DND-41 (cell line): ENCODE data around the gene LHX6.

Source experiments
- ATAC-seq: fragments of 200-7000 bp; cut with Tn5 transposase; 3 replicates; pipeline ENCODE4 v1.9.1; 2021; ENCODE audit warnings: low read depth; ENCODE audit not compliant: insufficient read depth
- DNase-seq: peaks from one replicate; pipeline ENCODE4 v3.0.0-alpha.2; 2020
- H2AFZ ChIP-seq: 2 replicates; pipeline ENCODE4 v1.6.0; 2012; ENCODE audit warnings: low read depth, low read length
- H3K27ac ChIP-seq: 2 replicates; pipeline ENCODE4 v1.5.1; 2012; ENCODE audit warnings: low read length, inconsistent platforms
- H3K27me3 ChIP-seq: fragments of 200-600 bp; sonication (generic); 2 replicates; pipeline ENCODE4 v1.6.0; 2012; ENCODE audit warnings: low read length, mild to moderate bottlenecking, inconsistent platforms; ENCODE audit not compliant: insufficient read depth, poor library complexity
- H3K36me3 ChIP-seq: 2 replicates; pipeline ENCODE4 v1.5.1; 2012; ENCODE audit warnings: low read length, inconsistent platforms; ENCODE audit not compliant: insufficient read depth
- H3K4me1 ChIP-seq: 2 replicates; pipeline ENCODE4 v1.5.1; 2012; ENCODE audit warnings: mild to moderate bottlenecking, low read length; ENCODE audit not compliant: insufficient read depth
- H3K4me2 ChIP-seq: 2 replicates; pipeline ENCODE4 v1.6.0; 2012; ENCODE audit warnings: mild to moderate bottlenecking, moderate library complexity, low read length, inconsistent platforms; ENCODE audit not compliant: insufficient read depth
- H3K4me3 ChIP-seq, 2 experiments: fragments of 200-600 bp in 1 of 2; shearing (Covaris generic) in 1 of 2; 2 replicates each; pipeline ENCODE4 v1.5.1; 2012 to 2016; ENCODE audit warnings: inconsistent platforms in 2 of 2, low read length in 2 of 2, mild to moderate bottlenecking in 2 of 2, low read depth in 1 of 2, moderate library complexity in 1 of 2
- H3K79me2 ChIP-seq: 2 replicates; pipeline ENCODE4 v1.6.0; 2012; ENCODE audit warnings: low read length, inconsistent platforms; ENCODE audit not compliant: insufficient read depth
- H3K9ac ChIP-seq: 2 replicates; pipeline ENCODE4 v1.6.0; 2012; ENCODE audit warnings: low read depth, mild to moderate bottlenecking, inconsistent platforms, low read length, moderate library complexity
- H3K9me3 ChIP-seq: 2 replicates; pipeline ENCODE4 v1.5.1; 2012; ENCODE audit warnings: low read length, moderate library complexity, mild to moderate bottlenecking, inconsistent platforms; ENCODE audit not compliant: insufficient read depth, severe bottlenecking
- H4K20me1 ChIP-seq: 2 replicates; pipeline ENCODE4 v1.6.0; 2012; ENCODE audit warnings: low read length; ENCODE audit not compliant: insufficient read depth
- CTCF ChIP-seq: IDR thresholded peaks from 2 replicates; pipeline ENCODE4 v1.5.1; 2012; ENCODE audit warnings: borderline replicate concordance, low read length, moderate library complexity, mild to moderate bottlenecking; ENCODE audit not compliant: poor library complexity, severe bottlenecking; ENCODE audit errors: extremely low read depth
- EZH2 ChIP-seq: IDR thresholded peaks from 3 replicates; pipeline ENCODE4 v1.6.1; 2012; ENCODE audit warnings: borderline replicate concordance, low read depth, mild to moderate bottlenecking, moderate library complexity, low read length, inconsistent platforms; ENCODE audit not compliant: severe bottlenecking

The LHX6 gene

DNA sequence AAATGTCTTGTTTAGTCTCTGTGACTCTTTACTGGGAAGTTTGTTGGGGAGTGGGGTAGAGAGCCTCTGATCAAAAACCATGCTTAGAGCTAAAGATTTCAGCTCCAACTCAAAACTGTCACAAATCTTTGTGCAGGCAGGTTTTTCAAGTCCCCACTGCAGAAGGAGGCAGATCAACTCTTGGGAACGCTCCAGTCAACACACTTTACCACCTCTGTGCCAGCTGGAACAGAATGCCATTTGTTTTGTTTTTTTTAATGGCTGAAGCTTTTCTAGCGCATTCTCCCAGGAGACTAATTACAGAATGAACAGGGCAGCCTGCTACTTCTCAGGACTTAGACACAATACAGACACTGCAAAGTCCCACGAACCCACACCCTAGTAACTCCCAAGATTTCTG, 17.9 kb upstream of the LHX6 start:
- TF ChIP-seq EZH2 (no peak), CTCF (no peak)
- no peaks in the 10 kb centered on the region for H3K4me1 ChIP-seq
- H3K36me3 ChIP-seq, result peaks cover 74% of the 10 kb centered on the region
- no peak for DNase-seq
- no peak for ATAC-seq
- no peaks in the 10 kb centered on the region for H3K27me3 ChIP-seq
- no peak overlapping the region for H3K4me2 ChIP-seq
- H3K9me3 ChIP-seq, result no peaks in the 10 kb centered on the region
- no peak overlapping the region for H3K27ac ChIP-seq
- no peak overlapping the region for H3K4me3 ChIP-seq
- H3K9ac ChIP-seq, result no peak overlapping the region
- no peaks in the 10 kb centered on the region for H4K20me1 ChIP-seq
- H3K79me2 ChIP-seq, result no peaks in the 10 kb centered on the region
- no peak overlapping the region for H2AFZ ChIP-seq

DNA sequence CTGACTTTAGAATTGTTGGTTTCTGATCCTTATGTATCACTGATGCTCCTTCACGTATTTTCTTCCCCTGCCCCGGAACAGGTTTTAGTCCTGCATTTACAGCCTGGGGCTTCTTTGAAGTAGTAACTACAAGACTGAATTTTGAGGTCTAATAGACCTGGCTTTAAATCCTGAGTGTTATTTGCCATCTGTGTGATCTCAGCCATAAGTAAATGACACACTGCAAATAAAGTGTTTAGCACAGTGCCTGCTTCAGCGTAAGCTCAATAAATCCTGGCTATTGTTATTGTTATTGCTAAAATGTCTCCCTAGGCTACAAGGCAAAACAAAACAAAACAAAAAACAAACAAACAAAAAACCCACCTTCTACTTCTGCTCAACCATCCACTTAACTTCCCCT, 15.6 kb upstream of the LHX6 start:
- no peaks in the 10 kb centered on the region for H3K4me1 ChIP-seq
- no peaks in the 10 kb centered on the region for H3K79me2 ChIP-seq
- no peaks in the 10 kb centered on the region for H3K27me3 ChIP-seq
- no peak overlapping the region for H3K27ac ChIP-seq
- DNase-seq (no peak), ATAC-seq (no peak)
- H3K4me3 ChIP-seq, result no peak overlapping the region
- H2AFZ ChIP-seq, result no peak overlapping the region
- no peak overlapping the region for H3K9ac ChIP-seq
- H3K36me3 ChIP-seq, result peaks cover 71% of the 10 kb centered on the region
- no peak for TF ChIP-seq EZH2
- TF ChIP-seq CTCF, result no peak
- no peaks in the 10 kb centered on the region for H4K20me1 ChIP-seq
- no peaks in the 10 kb centered on the region for H3K9me3 ChIP-seq
- H3K4me2 ChIP-seq, result no peak overlapping the region

- H3K27ac ChIP-seq, result no peak overlapping the region
- no peaks in the 10 kb centered on the region for H3K9me3 ChIP-seq
- no peak overlapping the region for H3K9ac ChIP-seq
- H3K4me3 ChIP-seq, result no peak overlapping the region
- H3K4me2 ChIP-seq, result no peak overlapping the region
- no peaks in the 10 kb centered on the region for H3K27me3 ChIP-seq
- DNase-seq (no peak), ATAC-seq (no peak)
- H3K79me2 ChIP-seq, result no peaks in the 10 kb centered on the region
- H4K20me1 ChIP-seq, result no peaks in the 10 kb centered on the region
- H3K4me1 ChIP-seq, result no peaks in the 10 kb centered on the region
- H2AFZ ChIP-seq, result no peak overlapping the region
- no peak for TF ChIP-seq CTCF
- no peak for TF ChIP-seq EZH2
- H3K36me3 ChIP-seq, result peaks cover 40% of the 10 kb centered on the region
Measured at GRCh38 chr9:122239722-122240121, 11.0 kb upstream of the LHX6 start.

GRCh38 chr9:122236681-122237080, 7.9 kb upstream of the LHX6 start:
- ATAC-seq (no peak), DNase-seq (no peak)
- no peaks in the 10 kb centered on the region for H4K20me1 ChIP-seq
- H3K9me3 ChIP-seq, result no peaks in the 10 kb centered on the region
- no peak overlapping the region for H3K4me3 ChIP-seq
- no peak for TF ChIP-seq EZH2
- no peak for TF ChIP-seq CTCF
- no peak overlapping the region for H3K4me2 ChIP-seq
- no peaks in the 10 kb centered on the region for H3K27me3 ChIP-seq
- H3K79me2 ChIP-seq, result no peaks in the 10 kb centered on the region
- no peaks in the 10 kb centered on the region for H3K4me1 ChIP-seq
- H3K9ac ChIP-seq, result no peak overlapping the region
- H3K36me3 ChIP-seq, result peaks cover 14% of the 10 kb centered on the region; the same call in 1 of the 2 replicates
- H2AFZ ChIP-seq, result no peak overlapping the region
- H3K27ac ChIP-seq, result no peak overlapping the region
